Breast epithelium (tissue), 4 donors: ENCODE measurements around the gene PURB. TPM values are rescaled to one million over a fixed set of nuclear protein-coding genes. Genes with fewer than 3 reads are reported as not detected.

Experiments
- DNase-seq, 2 donors: peaks; one replicate each; pipeline ENCODE4 v3.0.0-alpha.2; 2019; ENCODE audit warnings: low spot score in 2 of 2
- H3K27ac ChIP-seq, 2 donors: fragments of 200-600 bp; sonication (generic) in 1 of 2; one replicate each; pipeline ENCODE4 v1.5.1; 2016 to 2019; ENCODE audit warnings: mild to moderate bottlenecking in 1 of 2
- H3K27me3 ChIP-seq, 2 donors: fragments of 200-600 bp; sonication (generic) in 1 of 2; one replicate each; pipeline versions ENCODE4 v1.5.1 to v1.6.0; 2017 to 2019; ENCODE audit warnings: control low read depth in 1 of 2, mild to moderate bottlenecking in 1 of 2
- H3K36me3 ChIP-seq: fragments of 200-600 bp; one replicate; pipeline ENCODE4 v1.5.1; 2019
- H3K4me1 ChIP-seq, 2 donors: fragments of 200-600 bp; sonication (generic); one replicate each; pipeline ENCODE4 v1.5.1; 2016 to 2019; ENCODE audit warnings: control low read depth in 1 of 2
- H3K4me3 ChIP-seq, 3 donors: fragments of 200-600 bp; sonication (generic); 1 replicate in 2 of 3; 2 replicates in 1 of 3; pipeline ENCODE4 v1.5.1; 2016 to 2019; ENCODE audit warnings: mild to moderate bottlenecking in 3 of 3, moderate library complexity in 2 of 3
- H3K9me3 ChIP-seq, 2 donors: fragments of 200-600 bp; sonication (generic) in 1 of 2; one replicate each; pipeline ENCODE4 v1.5.1; 2016 to 2019; ENCODE audit warnings: control low read depth in 1 of 2
- POLR2A ChIP-seq: fragments of 450-650 bp; IDR thresholded peaks from one replicate; pipeline ENCODE4 v1.6.1; 2016; ENCODE audit warnings: antibody characterized with exemption, mild to moderate bottlenecking, moderate library complexity
- POLR2AphosphoS5 ChIP-seq, 3 donors: sonication (generic); formaldehyde crosslinking; IDR thresholded peaks; one replicate each; pipeline ENCODE4 v1.6.1; 2017; ENCODE audit warnings: antibody characterized with exemption in 3 of 3
- intact Hi-C: fragments of 100-400 bp; cut with DNase I; formaldehyde crosslinking; loops from one replicate; pipeline ENCODE4 v1.15.1; 2023; ENCODE audit warnings: low total_unique reads
- total RNA-seq, 3 donors: library from RNA; depleted of rRNA; stranded (reverse); fragments of >200 nt; gene quantifications; one replicate each; pipeline ENCODE4 v1.1.0, GENCODE V29; 2016
- TF ChIP-seq, protein P1 (sequence below), 3 donors: fragments of 450-650 bp; IDR thresholded peaks; one replicate each; pipeline ENCODE4 v1.5.1; 2016 to 2017; ENCODE audit warnings: antibody characterized with exemption in 3 of 3, mild to moderate bottlenecking in 3 of 3, moderate library complexity in 3 of 3

The PURB gene
- total RNA-seq, 3 donors from 2014 or later = 22.7 to 27.2 (median 24.9) TPM

DNA sequence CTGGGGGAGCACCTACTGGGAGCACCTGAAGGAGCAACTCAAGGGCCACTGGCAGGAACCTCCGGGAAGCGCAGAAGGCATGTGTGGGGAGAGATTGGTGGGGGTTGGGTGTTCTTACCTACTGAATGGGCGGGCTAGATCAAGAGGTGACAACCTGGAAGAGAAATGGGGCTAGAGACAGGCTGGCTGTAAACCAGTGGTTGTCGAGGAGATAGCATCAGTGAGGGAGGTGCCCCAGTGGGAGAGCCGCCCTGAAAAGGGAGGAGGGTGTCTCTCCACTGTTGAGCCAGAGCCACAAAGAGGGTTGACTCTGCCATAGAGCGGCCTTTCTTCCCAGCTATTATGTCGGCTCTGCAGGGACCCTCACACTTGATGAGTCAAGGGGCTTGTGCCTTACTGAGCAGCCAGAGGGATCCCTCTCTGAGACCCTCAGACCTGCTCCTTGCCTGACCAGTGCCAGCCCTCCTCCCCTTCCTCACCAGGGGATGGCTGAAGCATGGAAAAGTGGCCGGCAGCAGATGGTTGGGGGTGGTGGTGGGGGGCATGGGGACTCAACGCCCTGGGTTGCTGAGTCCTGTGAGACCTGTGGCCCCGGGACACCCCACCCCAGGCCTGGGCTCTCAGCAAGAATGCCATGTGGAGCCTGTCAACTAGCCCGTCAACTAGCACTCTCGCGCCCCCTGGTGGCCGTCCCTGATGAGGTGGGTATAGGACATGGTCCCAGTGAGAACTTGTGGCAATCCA is 36.4 kb upstream of the PURB start:
- Histone ChIP-seq H3K9me3 (no peaks in the 10 kb centered on the region), H3K27me3 (no peaks in the 10 kb centered on the region), H3K4me3 (no peak overlapping the region), H3K4me1 (no peaks in the 10 kb centered on the region), H3K36me3 (no peaks in the 10 kb centered on the region), H3K27ac (no peak overlapping the region)
- peak; percentile 77 to 92 for DNase-seq
- TF ChIP-seq, protein P1, sequence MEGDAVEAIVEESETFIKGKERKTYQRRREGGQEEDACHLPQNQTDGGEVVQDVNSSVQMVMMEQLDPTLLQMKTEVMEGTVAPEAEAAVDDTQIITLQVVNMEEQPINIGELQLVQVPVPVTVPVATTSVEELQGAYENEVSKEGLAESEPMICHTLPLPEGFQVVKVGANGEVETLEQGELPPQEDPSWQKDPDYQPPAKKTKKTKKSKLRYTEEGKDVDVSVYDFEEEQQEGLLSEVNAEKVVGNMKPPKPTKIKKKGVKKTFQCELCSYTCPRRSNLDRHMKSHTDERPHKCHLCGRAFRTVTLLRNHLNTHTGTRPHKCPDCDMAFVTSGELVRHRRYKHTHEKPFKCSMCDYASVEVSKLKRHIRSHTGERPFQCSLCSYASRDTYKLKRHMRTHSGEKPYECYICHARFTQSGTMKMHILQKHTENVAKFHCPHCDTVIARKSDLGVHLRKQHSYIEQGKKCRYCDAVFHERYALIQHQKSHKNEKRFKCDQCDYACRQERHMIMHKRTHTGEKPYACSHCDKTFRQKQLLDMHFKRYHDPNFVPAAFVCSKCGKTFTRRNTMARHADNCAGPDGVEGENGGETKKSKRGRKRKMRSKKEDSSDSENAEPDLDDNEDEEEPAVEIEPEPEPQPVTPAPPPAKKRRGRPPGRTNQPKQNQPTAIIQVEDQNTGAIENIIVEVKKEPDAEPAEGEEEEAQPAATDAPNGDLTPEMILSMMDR (IDR thresholded peaks at IDR 0.05) = peak; percentile 54 to 75 (median 75)
- no peak for TF ChIP-seq POLR2A
- intact Hi-C loops = no loop called here

DNA sequence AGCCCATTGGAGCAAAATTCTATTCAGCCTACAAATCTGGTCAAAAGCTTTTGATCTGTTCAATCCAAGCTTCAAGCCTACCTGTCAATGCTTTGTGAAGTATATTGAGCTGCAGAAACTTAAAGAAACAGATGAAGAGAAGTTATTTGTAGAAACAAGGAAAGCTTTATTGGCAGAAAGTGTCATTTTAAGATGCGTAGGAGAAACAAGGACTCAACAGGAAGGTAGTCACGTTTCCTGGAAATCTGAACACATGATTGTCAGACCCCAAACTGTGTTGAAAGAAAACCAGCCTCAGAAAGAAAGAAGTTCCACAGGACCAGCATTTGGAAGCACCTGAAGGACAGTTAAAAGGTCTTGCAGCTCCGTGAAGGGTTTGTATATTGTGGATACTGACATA is 34.8 kb upstream of the PURB start:
- H3K27ac ChIP-seq = no peak overlapping the region
- intact Hi-C loops = no loop called here
- TF ChIP-seq POLR2A (no peak), POLR2AphosphoS5 (IDR thresholded peaks at IDR 0.05) (no peak)
- TF ChIP-seq, protein P1 (IDR thresholded peaks at IDR 0.05) = no peak
- no peak for DNase-seq
- H3K36me3 ChIP-seq = no peaks in the 10 kb centered on the region
- no peaks in the 10 kb centered on the region for H3K9me3 ChIP-seq
- no peaks in the 10 kb centered on the region for H3K4me1 ChIP-seq
- no peaks in the 10 kb centered on the region for H3K27me3 ChIP-seq
- H3K4me3 ChIP-seq = no peak overlapping the region

- no peak for TF ChIP-seq POLR2AphosphoS5 (IDR thresholded peaks at IDR 0.05)
- TF ChIP-seq, protein P1 (IDR thresholded peaks at IDR 0.05) = no peak
- no peak for TF ChIP-seq POLR2A
- no peak overlapping the region for H3K27ac ChIP-seq
- intact Hi-C loops = no loop called here
- H3K27me3 ChIP-seq = no peaks in the 10 kb centered on the region
- H3K4me1 ChIP-seq = peaks cover 0 to 5% of the 10 kb centered on the region in 2 donors
- DNase-seq = no peak
- no peaks in the 10 kb centered on the region for H3K9me3 ChIP-seq
- H3K36me3 ChIP-seq = no peaks in the 10 kb centered on the region
- no peak overlapping the region for H3K4me3 ChIP-seq
Observed at GRCh38 chr7:44918029-44918428, 32.7 kb upstream of the PURB start.

DNA sequence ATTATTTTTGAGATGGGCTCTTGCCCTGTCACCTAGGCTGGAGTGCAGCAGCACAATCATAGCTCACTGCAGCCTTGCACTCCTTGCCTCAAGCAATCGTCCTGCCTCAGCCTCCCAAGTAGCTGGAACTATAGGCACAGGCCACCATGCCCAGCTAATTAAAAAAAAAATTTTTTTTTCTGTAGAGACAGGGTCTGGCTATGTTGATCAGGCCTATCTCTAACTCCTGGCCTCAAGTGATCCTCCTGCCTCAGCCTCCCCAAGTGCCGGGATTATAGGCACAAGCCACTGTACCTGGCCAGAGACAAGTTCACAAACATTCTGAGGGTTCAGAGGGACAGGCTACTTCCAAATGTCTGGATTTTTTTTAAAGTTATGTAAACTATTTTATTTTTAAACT is 32.1 kb upstream of the PURB start:
- H3K9me3 ChIP-seq = no peaks in the 10 kb centered on the region
- no peak overlapping the region for H3K4me3 ChIP-seq
- H3K4me1 ChIP-seq = peaks cover 4 to 6% of the 10 kb centered on the region in 2 donors
- intact Hi-C loops = no loop called here
- no peaks in the 10 kb centered on the region for H3K36me3 ChIP-seq
- TF ChIP-seq POLR2A (no peak), POLR2AphosphoS5 (IDR thresholded peaks at IDR 0.05) (no peak)
- TF ChIP-seq, protein P1 (IDR thresholded peaks at IDR 0.05) = no peak
- DNase-seq = no peak
- no peaks in the 10 kb centered on the region for H3K27me3 ChIP-seq
- H3K27ac ChIP-seq = no peak overlapping the region

DNA sequence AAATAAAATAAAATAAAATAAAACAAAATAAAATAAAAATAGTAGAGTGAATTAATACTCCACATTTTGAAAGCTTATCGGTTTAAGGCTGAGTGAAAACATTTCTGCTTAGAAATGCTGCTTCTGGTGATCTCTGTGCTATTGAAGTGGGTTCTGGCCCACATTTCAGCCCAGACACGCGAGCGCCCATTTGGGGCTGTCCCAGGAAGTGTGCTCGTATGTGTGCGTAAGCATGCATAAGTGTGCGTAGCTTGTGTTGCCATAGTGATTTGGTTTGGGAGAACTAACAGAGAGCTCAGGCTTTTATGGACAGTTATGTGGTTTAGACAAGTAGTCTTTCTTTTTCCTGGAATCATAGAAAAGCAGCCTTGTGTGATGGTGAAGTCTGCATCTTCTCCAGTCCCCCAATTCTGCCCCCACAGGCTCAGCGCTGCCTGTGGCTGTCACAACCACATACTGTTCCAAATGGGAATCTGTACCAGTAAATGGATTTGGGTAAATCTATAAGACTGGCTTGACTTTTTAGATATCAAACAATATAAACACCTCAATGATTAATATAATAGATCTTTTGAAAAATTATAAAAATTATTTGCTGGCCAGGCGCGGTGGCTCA is 29.8 kb upstream of the PURB start:
- H3K4me3 ChIP-seq = no peak overlapping the region
- no peak for DNase-seq
- no peak overlapping the region for H3K27ac ChIP-seq
- no peaks in the 10 kb centered on the region for H3K36me3 ChIP-seq
- no peaks in the 10 kb centered on the region for H3K9me3 ChIP-seq
- no peaks in the 10 kb centered on the region for H3K27me3 ChIP-seq
- intact Hi-C loops = loop anchor here (5.0 kb wide), 1 partner anchor 318 kb away; no protein-coding TSS in a partner anchor
- TF ChIP-seq POLR2A = no peak
- TF ChIP-seq, protein P1 (IDR thresholded peaks at IDR 0.05) = no peak
- TF ChIP-seq POLR2AphosphoS5 (IDR thresholded peaks at IDR 0.05) = no peak
- peaks cover 9% of the 10 kb centered on the region in 2 donors for H3K4me1 ChIP-seq
